PC-3 (cell line): ENCODE measurements around the gene PLXNC1.

Experiments
- CTCF ChIP-seq: fragments of 300-600 bp; sonication (generic); conservative IDR thresholded peaks from 2 replicates; pipeline ENCODE4 v1.5.1; 2017; ENCODE audit warnings: antibody characterized with exemption, low read depth, mild to moderate bottlenecking, low read length
- EZH2 ChIP-seq: fragments of 300-600 bp; sonication (generic); IDR thresholded peaks from one replicate; pipeline ENCODE4 v1.6.1; 2017; ENCODE audit warnings: antibody characterized with exemption, mild to moderate bottlenecking, low read length; ENCODE audit not compliant: unreplicated experiment
- EZH2phosphoT487 ChIP-seq: fragments of 300-600 bp; sonication (generic); IDR thresholded peaks from 2 replicates; pipeline ENCODE4 v1.6.1; 2018; ENCODE audit warnings: mild to moderate bottlenecking, antibody characterized with exemption, low read length, borderline replicate concordance

GRCh38 chr12:94244165-94245133, 96.1 kb downstream of the PLXNC1 start:
- TF ChIP-seq EZH2phosphoT487, result no peak
- TF ChIP-seq CTCF, result no peak
- no peak for TF ChIP-seq EZH2
